Fibroblast of lung (primary cell): ENCODE data around the gene NEMF. TPM values are rescaled to one million over a fixed set of nuclear protein-coding genes. Genes with fewer than 3 reads are reported as not detected.

ENCODE experiments used
- DNase-seq, 2 donors: peaks; one replicate each; pipeline versions ENCODE4 v3.0.0 to v3.0.0-alpha.2; 2010; ENCODE audit warnings: low read depth in 2 of 2
- H2AFZ ChIP-seq: 2 replicates; pipeline ENCODE4 v1.5.1; 2012; ENCODE audit warnings: low read length, control low read depth, inconsistent platforms
- H3K27ac ChIP-seq: 2 replicates; pipeline ENCODE4 v1.5.1; 2011; ENCODE audit warnings: low read length, control low read depth; ENCODE audit not compliant: insufficient read depth
- H3K27me3 ChIP-seq: 2 replicates; pipeline ENCODE4 v1.5.1; 2011; ENCODE audit warnings: mild to moderate bottlenecking, low read length; ENCODE audit not compliant: control insufficient read depth, insufficient read depth
- H3K36me3 ChIP-seq: 2 replicates; pipeline ENCODE4 v1.5.1; 2011; ENCODE audit warnings: low read length; ENCODE audit not compliant: control insufficient read depth, insufficient read depth
- H3K4me1 ChIP-seq: 2 replicates; pipeline ENCODE4 v1.5.1; 2011; ENCODE audit warnings: low read length; ENCODE audit not compliant: control insufficient read depth, insufficient read depth; ENCODE audit errors: extremely low read depth
- H3K4me2 ChIP-seq: 2 replicates; pipeline ENCODE4 v1.5.1; 2011; ENCODE audit warnings: low read length, control low read depth; ENCODE audit not compliant: insufficient read depth; ENCODE audit errors: extremely low read depth
- H3K4me3 ChIP-seq, 4 experiments: fragments of 200-600 bp in 1 of 4; sonication (generic) in 1 of 4; replicated peaks in 1 of 4; 2 replicates each; pipeline ENCODE4 v1.5.1; 2011 to 2016; ENCODE audit warnings: low read length in 4 of 4, low read depth in 3 of 4, mild to moderate bottlenecking in 3 of 4, control low read depth in 2 of 4, inconsistent platforms in 1 of 4, mixed read lengths in 1 of 4; ENCODE audit not compliant: insufficient read depth in 1 of 4; ENCODE audit errors: control extremely low read depth in 1 of 4
- H3K79me2 ChIP-seq: 2 replicates; pipeline ENCODE4 v1.5.1; 2012; ENCODE audit warnings: mild to moderate bottlenecking, low read length, inconsistent platforms; ENCODE audit not compliant: control insufficient read depth, insufficient read depth
- H3K9ac ChIP-seq: 2 replicates; pipeline ENCODE4 v1.5.1; 2011; ENCODE audit warnings: mild to moderate bottlenecking, low read length, control low read depth; ENCODE audit not compliant: insufficient read depth
- H3K9me3 ChIP-seq: 2 replicates; pipeline ENCODE4 v1.5.1; 2012; ENCODE audit warnings: low read depth, low read length; ENCODE audit not compliant: control insufficient read depth, insufficient read depth
- H4K20me1 ChIP-seq: 2 replicates; pipeline ENCODE4 v1.5.1; 2011; ENCODE audit warnings: low read length; ENCODE audit not compliant: control insufficient read depth, insufficient read depth; ENCODE audit errors: extremely low read depth
- CTCF ChIP-seq, 2 donors: IDR thresholded peaks in 1 of 2; conservative IDR thresholded peaks in 1 of 2; 1 replicate in 1 of 2; 2 replicates in 1 of 2; pipeline ENCODE4 v1.5.1; 2011 to 2012; ENCODE audit warnings: low read length in 2 of 2, control low read depth in 1 of 2, inconsistent platforms in 1 of 2, low read depth in 1 of 2, mild to moderate bottlenecking in 1 of 2
- EZH2 ChIP-seq: IDR thresholded peaks from 2 replicates; pipeline ENCODE4 v1.5.1; 2012; ENCODE audit warnings: low read length, control low read depth, mild to moderate bottlenecking; ENCODE audit errors: missing control alignments
- polyA plus RNA-seq, 2 donors: library from polyadenylated mRNA; depleted of rRNA in 1 of 2; stranded (reverse) in 1 of 2; unstranded in 1 of 2; fragments of >200 nt; gene quantifications; 2 replicates each; pipeline ENCODE4 v1.2.1, GENCODE V29; 2011 to 2012; ENCODE audit warnings: missing spikeins in 1 of 2
- total RNA-seq: library from RNA; depleted of rRNA; stranded (reverse); fragments of >200 nt; gene quantifications from 2 replicates; pipeline ENCODE4 v1.2.1, GENCODE V29; 2014

NEMF gene
- total and polyA plus RNA-seq, 2 donors (not counting 1 experiment from before 2014, with no cell fraction given): 39.5 to 68.9 TPM

- Histone ChIP-seq H3K36me3 (no peaks in the 10 kb centered on the region), H3K79me2 (no peaks in the 10 kb centered on the region), H3K27ac (peak overlapping the region; percentile 71), H3K9ac (no peak overlapping the region), H3K4me2 (peak overlapping the region; percentile 77), H3K4me3 (peak overlapping the region; percentile 37 to 71 (median 52)), H3K27me3 (no peaks in the 10 kb centered on the region), H2AFZ (peak overlapping the region; percentile 27), H4K20me1 (no peaks in the 10 kb centered on the region), H3K9me3 (no peaks in the 10 kb centered on the region), H3K4me1 (no peaks in the 10 kb centered on the region)
- TF ChIP-seq CTCF (conservative IDR thresholded peaks at IDR 0.05 in 1 of 2, IDR thresholded peaks at IDR 0.05 in 1 of 2; ENCODE audit: low read depth in 1 of 2, low read length in 2 of 2) (no peak), EZH2 (no peak)
- no peak for DNase-seq
Measured at GRCh38 chr14:49868720-49869114, 16.1 kb upstream of the NEMF start.

- DNase-seq: peak; percentile 95 to 96
- H3K4me3 ChIP-seq: peak overlapping the region; percentile 40 to 71 (median 56)
- H2AFZ ChIP-seq: peak overlapping the region; percentile 30
- no peak for TF ChIP-seq EZH2
- TF ChIP-seq CTCF (conservative IDR thresholded peaks at IDR 0.05 in 1 of 2, IDR thresholded peaks at IDR 0.05 in 1 of 2; ENCODE audit: low read depth in 1 of 2, low read length in 2 of 2): no peak
- no peaks in the 10 kb centered on the region for H3K79me2 ChIP-seq
- H3K9me3 ChIP-seq: no peaks in the 10 kb centered on the region
- H3K27me3 ChIP-seq: no peaks in the 10 kb centered on the region
- H3K27ac ChIP-seq: peak overlapping the region; percentile 71
- peak overlapping the region; percentile 77 for H3K4me2 ChIP-seq
- H3K36me3 ChIP-seq: no peaks in the 10 kb centered on the region
- H3K4me1 ChIP-seq: no peaks in the 10 kb centered on the region
- peak overlapping the region; percentile 70 for H3K9ac ChIP-seq
- H4K20me1 ChIP-seq: no peaks in the 10 kb centered on the region
Measured at GRCh38 chr14:49867831-49868719, 15.5 kb upstream of the NEMF start.

- no peak overlapping the region for H2AFZ ChIP-seq
- no peaks in the 10 kb centered on the region for H3K79me2 ChIP-seq
- no peak overlapping the region for H3K4me2 ChIP-seq
- TF ChIP-seq CTCF (conservative IDR thresholded peaks at IDR 0.05 in 1 of 2, IDR thresholded peaks at IDR 0.05 in 1 of 2; ENCODE audit: low read depth in 1 of 2, low read length in 2 of 2) (peak; percentile 89 to 95), EZH2 (no peak)
- peak; percentile 49 to 73 for DNase-seq
- no peaks in the 10 kb centered on the region for H3K9me3 ChIP-seq
- H3K9ac ChIP-seq: no peak overlapping the region
- H4K20me1 ChIP-seq: no peaks in the 10 kb centered on the region
- peaks cover 3% of the 10 kb centered on the region for H3K4me1 ChIP-seq
- no peak overlapping the region for H3K4me3 ChIP-seq
- no peak overlapping the region for H3K27ac ChIP-seq
- no peaks in the 10 kb centered on the region for H3K27me3 ChIP-seq
- H3K36me3 ChIP-seq: no peaks in the 10 kb centered on the region
Measured at GRCh38 chr14:49865431-49865859, 12.9 kb upstream of the NEMF start.
